SK-N-SH treated with all-trans-retinoic acid at 6 μM for 48 hours (cell line): ENCODE measurements around the gene LSM3.

Source experiments
- ATAC-seq: fragments of 200-7000 bp; cut with Tn5 transposase; 3 replicates; pipeline ENCODE4 v1.9.1; 2020; ENCODE audit warnings: mild to moderate bottlenecking, moderate library complexity
- BACH2 ChIP-seq: fragments of 250-450 bp; sonication (Bioruptor Pico); IDR thresholded peaks from 2 replicates; pipeline ENCODE4 v1.9.0; 2021; ENCODE audit warnings: mild to moderate bottlenecking, borderline replicate concordance
- CSDC2 ChIP-seq: fragments of 250-450 bp; sonication (Bioruptor Pico); IDR thresholded peaks from 2 replicates; pipeline ENCODE4 v1.5.0; 2020; ENCODE audit warnings: mild to moderate bottlenecking, moderate library complexity
- CSRNP3 ChIP-seq: fragments of 250-450 bp; sonication (Bioruptor Pico); IDR thresholded peaks from 2 replicates; pipeline ENCODE4 v1.5.1; 2021; ENCODE audit warnings: mild to moderate bottlenecking, moderate library complexity
- ESRRG ChIP-seq: fragments of 250-450 bp; sonication (Bioruptor Pico); IDR thresholded peaks from 2 replicates; pipeline ENCODE4 v1.6.1; 2021; ENCODE audit warnings: mild to moderate bottlenecking
- OSR1 ChIP-seq: fragments of 250-450 bp; sonication (Bioruptor Pico); IDR thresholded peaks from 2 replicates; pipeline ENCODE4 v1.8.0; 2022; ENCODE audit warnings: moderate library complexity, mild to moderate bottlenecking, inconsistent platforms
- PATZ1 ChIP-seq: fragments of 250-450 bp; sonication (Bioruptor Pico); IDR thresholded peaks from 2 replicates; pipeline ENCODE4 v1.8.0; 2020; ENCODE audit warnings: mild to moderate bottlenecking, moderate library complexity, borderline replicate concordance
- PPARA ChIP-seq: fragments of 250-450 bp; sonication (Bioruptor Pico); IDR thresholded peaks from 2 replicates; pipeline ENCODE4 v1.5.0; 2020; ENCODE audit warnings: mild to moderate bottlenecking, borderline replicate concordance
- RARB ChIP-seq: fragments of 250-450 bp; sonication (Bioruptor Pico); IDR thresholded peaks from 2 replicates; pipeline ENCODE4 v1.8.0; 2021; ENCODE audit warnings: mild to moderate bottlenecking, moderate library complexity
- SNAI2 ChIP-seq: fragments of 250-450 bp; sonication (Bioruptor Pico); IDR thresholded peaks from 2 replicates; pipeline ENCODE4 v1.5.0; 2020; ENCODE audit warnings: mild to moderate bottlenecking, moderate library complexity
- TCF4 ChIP-seq: fragments of 250-450 bp; sonication (Bioruptor Pico); IDR thresholded peaks from 2 replicates; pipeline ENCODE4 v1.8.0; 2021; ENCODE audit warnings: mild to moderate bottlenecking, moderate library complexity, borderline replicate concordance
- TOX ChIP-seq: fragments of 250-450 bp; sonication (Bioruptor Pico); IDR thresholded peaks from 2 replicates; pipeline ENCODE4 v1.8.0; 2021; ENCODE audit warnings: mild to moderate bottlenecking, moderate library complexity, borderline replicate concordance
- ZC3H10 ChIP-seq: fragments of 250-450 bp; sonication (Bioruptor Pico); IDR thresholded peaks from 2 replicates; pipeline ENCODE4 v1.5.1; 2021; ENCODE audit warnings: mild to moderate bottlenecking, moderate library complexity
- ZFP3 ChIP-seq: fragments of 250-450 bp; sonication (Bioruptor Pico); IDR thresholded peaks from 2 replicates; pipeline ENCODE4 v1.5.0; 2020; ENCODE audit warnings: mild to moderate bottlenecking, moderate library complexity
- ZFP30 ChIP-seq: fragments of 450-650 bp; formaldehyde crosslinking; IDR thresholded peaks from 2 replicates; pipeline ENCODE4 v1.5.0; 2022; ENCODE audit warnings: mild to moderate bottlenecking, moderate library complexity
- ZNF565 ChIP-seq: fragments of 450-650 bp; formaldehyde crosslinking; conservative IDR thresholded peaks from 2 replicates; pipeline ENCODE4 v1.5.0; 2020; ENCODE audit warnings: low read depth, mild to moderate bottlenecking, moderate library complexity
- ZNF70 ChIP-seq: fragments of 450-650 bp; formaldehyde crosslinking; IDR thresholded peaks from 2 replicates; pipeline ENCODE4 v1.5.0; 2020; ENCODE audit warnings: mild to moderate bottlenecking, moderate library complexity
- ZNF8 ChIP-seq: fragments of 450-650 bp; formaldehyde crosslinking; IDR thresholded peaks from 2 replicates; pipeline ENCODE4 v1.5.0; 2020; ENCODE audit warnings: mild to moderate bottlenecking, moderate library complexity
- TF ChIP-seq, protein P1 (sequence below): fragments of 250-450 bp; sonication (Bioruptor Pico); IDR thresholded peaks from 2 replicates; pipeline ENCODE4 v1.5.0; 2020; ENCODE audit warnings: mild to moderate bottlenecking, moderate library complexity
- TF ChIP-seq, protein P2 (sequence below): fragments of 250-450 bp; sonication (Bioruptor Pico); IDR thresholded peaks from 2 replicates; pipeline ENCODE4 v1.5.1; 2020; ENCODE audit warnings: low read depth, mild to moderate bottlenecking, moderate library complexity
- TF ChIP-seq, protein P3 (sequence below): fragments of 250-450 bp; sonication (Bioruptor Pico); IDR thresholded peaks from 2 replicates; pipeline ENCODE4 v1.8.0; 2021; ENCODE audit warnings: low read depth, mild to moderate bottlenecking, moderate library complexity, borderline replicate concordance

The LSM3 gene

DNA sequence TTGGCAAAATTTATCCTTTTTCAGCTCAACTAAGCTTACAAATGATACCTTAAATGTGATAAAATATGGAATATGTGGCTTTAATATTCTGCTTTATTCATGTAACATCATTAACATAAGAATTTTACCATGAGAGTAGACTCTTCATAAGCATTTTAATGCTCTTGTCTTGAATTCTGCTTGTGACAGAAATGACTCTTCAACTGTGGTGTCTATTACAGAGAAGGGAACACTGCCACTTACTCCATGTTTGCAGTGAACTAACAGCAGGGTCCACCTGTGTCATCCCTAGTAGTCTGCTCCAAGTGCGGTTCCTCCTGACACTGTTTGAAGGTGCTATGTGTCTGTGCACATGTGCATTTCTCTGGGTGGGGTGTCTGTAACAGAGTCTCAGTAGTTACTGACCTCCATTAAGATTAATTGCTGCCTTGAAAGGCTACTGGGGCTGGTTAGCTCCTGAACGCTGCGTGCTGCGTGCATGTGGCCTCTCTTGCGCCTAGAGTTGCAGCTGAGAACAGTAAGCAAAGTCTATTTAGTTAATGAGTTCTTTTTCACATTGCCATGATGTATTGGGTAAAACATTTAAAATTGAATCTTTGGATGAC, 8.3 kb downstream of the LSM3 start:
- TF ChIP-seq BACH2 (CRISPR knock-in tag) (no peak), ZC3H10 (no peak), PATZ1 (CRISPR knock-in tag) (no peak), PPARA (CRISPR knock-in tag) (no peak), TCF4 (CRISPR knock-in tag) (no peak), CSDC2 (CRISPR knock-in tag) (no peak), TOX (CRISPR knock-in tag) (no peak), ZFP3 (CRISPR knock-in tag) (no peak), OSR1 (CRISPR knock-in tag) (no peak), ZNF70 (CRISPR knock-in tag) (no peak), ZFP30 (CRISPR knock-in tag) (no peak), RARB (CRISPR knock-in tag) (no peak), CSRNP3 (CRISPR knock-in tag) (no peak), ESRRG (CRISPR knock-in tag) (no peak), ZNF8 (CRISPR knock-in tag) (no peak), SNAI2 (CRISPR knock-in tag) (no peak), ZNF565 (CRISPR knock-in tag) (no peak)
- TF ChIP-seq, protein P1, sequence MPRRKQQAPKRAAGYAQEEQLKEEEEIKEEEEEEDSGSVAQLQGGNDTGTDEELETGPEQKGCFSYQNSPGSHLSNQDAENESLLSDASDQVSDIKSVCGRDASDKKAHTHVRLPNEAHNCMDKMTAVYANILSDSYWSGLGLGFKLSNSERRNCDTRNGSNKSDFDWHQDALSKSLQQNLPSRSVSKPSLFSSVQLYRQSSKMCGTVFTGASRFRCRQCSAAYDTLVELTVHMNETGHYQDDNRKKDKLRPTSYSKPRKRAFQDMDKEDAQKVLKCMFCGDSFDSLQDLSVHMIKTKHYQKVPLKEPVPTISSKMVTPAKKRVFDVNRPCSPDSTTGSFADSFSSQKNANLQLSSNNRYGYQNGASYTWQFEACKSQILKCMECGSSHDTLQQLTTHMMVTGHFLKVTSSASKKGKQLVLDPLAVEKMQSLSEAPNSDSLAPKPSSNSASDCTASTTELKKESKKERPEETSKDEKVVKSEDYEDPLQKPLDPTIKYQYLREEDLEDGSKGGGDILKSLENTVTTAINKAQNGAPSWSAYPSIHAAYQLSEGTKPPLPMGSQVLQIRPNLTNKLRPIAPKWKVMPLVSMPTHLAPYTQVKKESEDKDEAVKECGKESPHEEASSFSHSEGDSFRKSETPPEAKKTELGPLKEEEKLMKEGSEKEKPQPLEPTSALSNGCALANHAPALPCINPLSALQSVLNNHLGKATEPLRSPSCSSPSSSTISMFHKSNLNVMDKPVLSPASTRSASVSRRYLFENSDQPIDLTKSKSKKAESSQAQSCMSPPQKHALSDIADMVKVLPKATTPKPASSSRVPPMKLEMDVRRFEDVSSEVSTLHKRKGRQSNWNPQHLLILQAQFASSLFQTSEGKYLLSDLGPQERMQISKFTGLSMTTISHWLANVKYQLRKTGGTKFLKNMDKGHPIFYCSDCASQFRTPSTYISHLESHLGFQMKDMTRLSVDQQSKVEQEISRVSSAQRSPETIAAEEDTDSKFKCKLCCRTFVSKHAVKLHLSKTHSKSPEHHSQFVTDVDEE (CRISPR knock-in tag) = no peak
- TF ChIP-seq, protein P2, sequence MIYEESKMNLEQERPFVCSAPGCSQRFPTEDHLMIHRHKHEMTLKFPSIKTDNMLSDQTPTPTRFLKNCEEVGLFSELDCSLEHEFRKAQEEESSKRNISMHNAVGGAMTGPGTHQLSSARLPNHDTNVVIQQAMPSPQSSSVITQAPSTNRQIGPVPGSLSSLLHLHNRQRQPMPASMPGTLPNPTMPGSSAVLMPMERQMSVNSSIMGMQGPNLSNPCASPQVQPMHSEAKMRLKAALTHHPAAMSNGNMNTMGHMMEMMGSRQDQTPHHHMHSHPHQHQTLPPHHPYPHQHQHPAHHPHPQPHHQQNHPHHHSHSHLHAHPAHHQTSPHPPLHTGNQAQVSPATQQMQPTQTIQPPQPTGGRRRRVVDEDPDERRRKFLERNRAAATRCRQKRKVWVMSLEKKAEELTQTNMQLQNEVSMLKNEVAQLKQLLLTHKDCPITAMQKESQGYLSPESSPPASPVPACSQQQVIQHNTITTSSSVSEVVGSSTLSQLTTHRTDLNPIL (CRISPR knock-in tag) = no peak
- TF ChIP-seq, protein P3, sequence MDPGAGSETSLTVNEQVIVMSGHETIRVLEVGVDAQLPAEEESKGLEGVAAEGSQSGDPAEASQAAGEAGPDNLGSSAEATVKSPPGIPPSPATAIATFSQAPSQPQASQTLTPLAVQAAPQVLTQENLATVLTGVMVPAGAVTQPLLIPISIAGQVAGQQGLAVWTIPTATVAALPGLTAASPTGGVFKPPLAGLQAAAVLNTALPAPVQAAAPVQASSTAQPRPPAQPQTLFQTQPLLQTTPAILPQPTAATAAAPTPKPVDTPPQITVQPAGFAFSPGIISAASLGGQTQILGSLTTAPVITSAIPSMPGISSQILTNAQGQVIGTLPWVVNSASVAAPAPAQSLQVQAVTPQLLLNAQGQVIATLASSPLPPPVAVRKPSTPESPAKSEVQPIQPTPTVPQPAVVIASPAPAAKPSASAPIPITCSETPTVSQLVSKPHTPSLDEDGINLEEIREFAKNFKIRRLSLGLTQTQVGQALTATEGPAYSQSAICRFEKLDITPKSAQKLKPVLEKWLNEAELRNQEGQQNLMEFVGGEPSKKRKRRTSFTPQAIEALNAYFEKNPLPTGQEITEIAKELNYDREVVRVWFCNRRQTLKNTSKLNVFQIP = no peak
- TF ChIP-seq, all 23 proteins: peak for 0
- no peak for ATAC-seq

DNA sequence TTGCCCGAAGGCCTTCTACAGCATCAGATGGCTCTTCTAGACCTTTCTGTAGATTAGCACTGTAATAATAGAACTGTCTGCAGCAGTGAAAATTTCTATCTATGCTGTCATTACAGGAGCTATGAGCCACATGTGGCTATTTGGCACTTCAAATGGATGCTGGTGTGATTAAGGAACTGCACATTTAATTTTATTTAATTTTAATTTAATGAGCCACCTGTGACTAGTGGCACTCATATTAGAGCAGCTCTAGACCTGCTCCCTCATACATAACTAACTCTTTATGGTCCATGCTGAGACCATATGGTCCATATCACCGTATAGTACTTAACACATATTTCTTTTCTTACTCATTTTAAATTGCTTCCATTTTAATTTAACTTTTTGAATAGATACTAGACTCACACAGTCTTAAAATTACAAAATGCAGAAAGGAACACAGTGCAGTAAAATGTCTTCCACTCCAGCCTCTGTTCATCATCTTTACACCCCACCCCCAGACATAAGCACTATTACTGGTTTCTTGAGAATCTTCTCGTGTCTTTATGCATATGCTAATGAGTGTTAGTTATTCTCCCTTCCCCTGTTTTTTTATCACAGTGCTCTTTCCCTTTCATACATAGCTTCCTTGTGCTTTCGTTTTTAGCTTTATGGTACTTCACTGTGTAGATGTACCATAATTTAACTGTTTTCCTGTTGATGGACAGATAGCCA, 9.6 kb downstream of the LSM3 start:
- ATAC-seq = no peak
- no peak for TF ChIP-seq ZNF8 (CRISPR knock-in tag)
- no peak for TF ChIP-seq TOX (CRISPR knock-in tag)
- no peak for TF ChIP-seq BACH2 (CRISPR knock-in tag)
- TF ChIP-seq SNAI2 (CRISPR knock-in tag) = no peak
- TF ChIP-seq ZC3H10 = no peak
- no peak for TF ChIP-seq OSR1 (CRISPR knock-in tag)
- no peak for TF ChIP-seq CSRNP3 (CRISPR knock-in tag)
